SK-N-SH (cell line): ENCODE data around the gene RAB3IP.

Source experiments
- CHD2 ChIP-seq: fragments of 150-350 bp; IDR thresholded peaks from 2 replicates; pipeline ENCODE4 v1.6.1; 2018; ENCODE audit warnings: low read length; ENCODE audit not compliant: partially characterized antibody
- EP300 ChIP-seq, 2 experiments: IDR thresholded peaks; 2 replicates each; pipeline versions ENCODE4 v1.4.0 to v1.6.1; 2012; ENCODE audit warnings: borderline replicate concordance in 1 of 2, low read depth in 1 of 2, low read length in 1 of 2
- EZH2phosphoT487 ChIP-seq: fragments of 200-600 bp; sonication (generic); IDR thresholded peaks from 2 replicates; pipeline ENCODE4 v1.6.1; 2017; ENCODE audit warnings: low read depth, mixed run types, mild to moderate bottlenecking, antibody characterized with exemption, moderate library complexity, borderline replicate concordance
- FOXM1 ChIP-seq: IDR thresholded peaks from 2 replicates; pipeline ENCODE4 v1.4.0; 2012; ENCODE audit warnings: low read depth, mild to moderate bottlenecking
- GABPA ChIP-seq: IDR thresholded peaks from 2 replicates; pipeline ENCODE4 v1.4.0; 2012; ENCODE audit warnings: low read depth, mild to moderate bottlenecking
- MEF2A ChIP-seq: IDR thresholded peaks from 2 replicates; pipeline ENCODE4 v1.4.0; 2012; ENCODE audit warnings: low read depth, borderline replicate concordance
- MXI1 ChIP-seq: IDR thresholded peaks from 2 replicates; pipeline ENCODE4 v1.6.1; 2012; ENCODE audit warnings: mild to moderate bottlenecking, low read depth, low read length, improper control_type of control experiment
- POLR2AphosphoS5 ChIP-seq: IDR thresholded peaks from 2 replicates; pipeline ENCODE4 v1.6.1; 2012; ENCODE audit warnings: low read depth, low read length
- RCOR1 ChIP-seq: fragments of 150-350 bp; IDR thresholded peaks from 2 replicates; pipeline ENCODE4 v1.6.1; 2017; ENCODE audit warnings: antibody characterized with exemption, low read length
- REST ChIP-seq: IDR thresholded peaks from 2 replicates; pipeline ENCODE4 v1.6.1; 2012; ENCODE audit warnings: mild to moderate bottlenecking, low read depth, low read length, moderate library complexity
- RXRA ChIP-seq: IDR thresholded peaks from 2 replicates; pipeline ENCODE4 v1.4.0; 2012; ENCODE audit warnings: low read depth, mild to moderate bottlenecking, borderline replicate concordance
- ZBTB33 ChIP-seq: IDR thresholded peaks from 2 replicates; pipeline ENCODE4 v1.4.0; 2012; ENCODE audit warnings: low read depth, borderline replicate concordance
- TF ChIP-seq, protein P1 (sequence below): fragments of 200-600 bp; sonication (generic); IDR thresholded peaks from 2 replicates; pipeline ENCODE4 v1.6.1; 2017; ENCODE audit warnings: antibody characterized with exemption, mild to moderate bottlenecking, moderate library complexity

DNA sequence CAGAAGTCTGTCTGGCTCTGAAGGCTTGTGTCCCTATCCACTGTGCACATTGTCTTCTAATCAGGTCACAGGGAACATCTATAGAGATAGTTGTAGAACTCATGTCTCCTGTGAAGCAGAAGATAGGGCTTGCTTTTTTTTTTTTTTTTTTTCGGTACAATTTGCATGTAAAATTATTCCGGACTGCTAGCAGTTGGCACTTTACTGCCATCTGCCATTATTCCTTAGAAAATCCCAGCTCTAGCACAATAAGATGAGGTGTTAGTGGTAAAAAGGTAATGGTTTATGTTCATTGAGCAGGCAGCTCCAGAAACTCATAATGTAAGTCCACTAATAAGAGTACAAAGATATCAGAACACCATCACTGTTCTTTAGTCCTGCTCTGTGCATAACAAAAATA is 95.0 kb downstream of the RAB3IP start:
- TF ChIP-seq EZH2phosphoT487, result no peak
- TF ChIP-seq, protein P1, sequence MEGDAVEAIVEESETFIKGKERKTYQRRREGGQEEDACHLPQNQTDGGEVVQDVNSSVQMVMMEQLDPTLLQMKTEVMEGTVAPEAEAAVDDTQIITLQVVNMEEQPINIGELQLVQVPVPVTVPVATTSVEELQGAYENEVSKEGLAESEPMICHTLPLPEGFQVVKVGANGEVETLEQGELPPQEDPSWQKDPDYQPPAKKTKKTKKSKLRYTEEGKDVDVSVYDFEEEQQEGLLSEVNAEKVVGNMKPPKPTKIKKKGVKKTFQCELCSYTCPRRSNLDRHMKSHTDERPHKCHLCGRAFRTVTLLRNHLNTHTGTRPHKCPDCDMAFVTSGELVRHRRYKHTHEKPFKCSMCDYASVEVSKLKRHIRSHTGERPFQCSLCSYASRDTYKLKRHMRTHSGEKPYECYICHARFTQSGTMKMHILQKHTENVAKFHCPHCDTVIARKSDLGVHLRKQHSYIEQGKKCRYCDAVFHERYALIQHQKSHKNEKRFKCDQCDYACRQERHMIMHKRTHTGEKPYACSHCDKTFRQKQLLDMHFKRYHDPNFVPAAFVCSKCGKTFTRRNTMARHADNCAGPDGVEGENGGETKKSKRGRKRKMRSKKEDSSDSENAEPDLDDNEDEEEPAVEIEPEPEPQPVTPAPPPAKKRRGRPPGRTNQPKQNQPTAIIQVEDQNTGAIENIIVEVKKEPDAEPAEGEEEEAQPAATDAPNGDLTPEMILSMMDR, result no peak
- TF ChIP-seq RCOR1, result no peak
- no peak for TF ChIP-seq FOXM1
- TF ChIP-seq MEF2A, result no peak
- TF ChIP-seq POLR2AphosphoS5, result no peak
- TF ChIP-seq ZBTB33, result no peak
- no peak for TF ChIP-seq CHD2
- TF ChIP-seq RXRA, result no peak
- TF ChIP-seq REST, result no peak
- no peak for TF ChIP-seq GABPA
- TF ChIP-seq EP300 (IDR thresholded peaks at IDR 0.05; ENCODE audit: borderline replicate concordance in 1 of 2, low read depth in 1 of 2, low read length in 1 of 2), result no peak
- TF ChIP-seq MXI1, result no peak
